Effector memory CD8-positive, alpha-beta T cell (primary cell): ENCODE results near the gene IL1RAPL1.

Experiments used
- ATAC-seq: fragments of 150-1000 bp; cut with Tn5 transposase; replicated peaks from 2 replicates; pipeline ENCODE4 v1.10.0; 2021; ENCODE audit warnings: mild to moderate bottlenecking, moderate library complexity
- DNase-seq, 3 experiments: peaks; one replicate each; pipeline ENCODE4 v3.0.0; 2021
- H3K27ac Mint-ChIP-seq, 2 donors: one replicate each; pipeline ENCODE4 v1.8.0; 2022; ENCODE audit warnings: mild to moderate bottlenecking in 2 of 2, mixed read lengths in 2 of 2, moderate library complexity in 2 of 2
- H3K27me3 Mint-ChIP-seq, 2 donors: one replicate each; pipeline ENCODE4 v1.8.0; 2022; ENCODE audit warnings: mixed read lengths in 2 of 2
- H3K36me3 Mint-ChIP-seq: one replicate; pipeline ENCODE4 v1.8.0; 2022; ENCODE audit warnings: mild to moderate bottlenecking, moderate library complexity, mixed read lengths; ENCODE audit not compliant: insufficient read depth
- H3K4me1 Mint-ChIP-seq, 2 donors: one replicate each; pipeline ENCODE4 v1.8.0; 2022; ENCODE audit warnings: low read depth in 2 of 2, mixed read lengths in 2 of 2
- H3K4me3 Mint-ChIP-seq, 2 donors: one replicate each; pipeline ENCODE4 v1.8.0; 2022; ENCODE audit warnings: mild to moderate bottlenecking in 2 of 2, mixed read lengths in 2 of 2, moderate library complexity in 2 of 2
- H3K9me3 Mint-ChIP-seq, 2 donors: one replicate each; pipeline ENCODE4 v1.8.0; 2022; ENCODE audit warnings: mixed read lengths in 2 of 2

IL1RAPL1 gene

GRCh38 chrX:29640106-29640505 lies 1052.9 kb downstream of the IL1RAPL1 start:
- DNase-seq (no peak), ATAC-seq (no peak)
- no peak overlapping the region for H3K4me3 Mint-ChIP-seq
- H3K36me3 Mint-ChIP-seq: no peaks in the 10 kb centered on the region
- H3K4me1 Mint-ChIP-seq: no peaks in the 10 kb centered on the region
- no peak overlapping the region for H3K27ac Mint-ChIP-seq
- H3K27me3 Mint-ChIP-seq: no peaks in the 10 kb centered on the region
- peaks cover 0 to 5% of the 10 kb centered on the region in 2 donors for H3K9me3 Mint-ChIP-seq

DNA sequence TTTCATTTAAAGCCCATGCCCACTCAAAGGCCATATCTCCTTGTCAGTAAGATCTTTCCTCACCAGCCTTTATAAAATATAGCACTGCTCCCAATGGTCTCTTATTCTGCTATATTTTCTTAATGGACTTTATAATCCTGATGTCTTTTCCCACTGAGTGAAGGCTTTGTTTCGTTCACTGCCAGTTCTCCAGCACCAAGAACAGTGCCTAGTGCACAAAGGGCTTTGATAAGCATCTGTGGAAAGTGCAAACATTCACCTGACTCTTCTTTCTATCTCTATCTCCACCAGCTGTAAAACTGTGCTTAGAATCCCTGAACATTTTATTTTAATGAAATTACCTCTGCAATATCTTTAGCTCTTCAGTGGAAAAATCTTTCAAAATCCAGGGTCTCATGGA lies 1054.2 kb downstream of the IL1RAPL1 start:
- peaks cover 0 to 5% of the 10 kb centered on the region in 2 donors for H3K9me3 Mint-ChIP-seq
- no peaks in the 10 kb centered on the region for H3K36me3 Mint-ChIP-seq
- H3K4me1 Mint-ChIP-seq: no peaks in the 10 kb centered on the region
- DNase-seq: no peak
- H3K27me3 Mint-ChIP-seq: no peaks in the 10 kb centered on the region
- H3K27ac Mint-ChIP-seq: no peak overlapping the region
- no peak overlapping the region for H3K4me3 Mint-ChIP-seq
- ATAC-seq: no peak

DNA sequence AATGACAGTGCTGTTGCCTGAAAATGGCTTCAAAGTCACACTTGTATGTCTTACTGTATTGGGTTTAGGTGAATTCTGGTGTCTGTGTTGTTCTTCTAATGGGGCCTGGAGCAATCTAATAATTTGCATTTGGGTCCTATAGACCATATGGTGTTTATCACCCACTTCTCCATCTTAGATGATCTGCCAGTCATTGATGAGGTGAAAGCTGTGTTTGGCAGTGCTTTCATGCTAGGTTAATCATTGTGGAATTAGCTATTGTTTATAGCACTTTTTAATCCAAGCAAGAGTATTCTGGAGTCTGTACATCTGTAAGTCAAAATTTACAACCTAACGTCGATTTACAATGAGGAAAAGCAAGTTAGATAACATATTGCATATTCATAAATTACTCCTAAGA lies 1055.9 kb downstream of the IL1RAPL1 start:
- no peaks in the 10 kb centered on the region for H3K36me3 Mint-ChIP-seq
- H3K4me1 Mint-ChIP-seq: no peaks in the 10 kb centered on the region
- DNase-seq: no peak
- peaks cover 0 to 5% of the 10 kb centered on the region in 2 donors for H3K9me3 Mint-ChIP-seq
- H3K4me3 Mint-ChIP-seq: no peak overlapping the region
- no peak for ATAC-seq
- no peaks in the 10 kb centered on the region for H3K27me3 Mint-ChIP-seq
- no peak overlapping the region for H3K27ac Mint-ChIP-seq

- DNase-seq (no peak), ATAC-seq (no peak)
- no peak overlapping the region for H3K27ac Mint-ChIP-seq
- H3K27me3 Mint-ChIP-seq: no peaks in the 10 kb centered on the region
- no peak overlapping the region for H3K4me3 Mint-ChIP-seq
- no peaks in the 10 kb centered on the region for H3K9me3 Mint-ChIP-seq
- H3K4me1 Mint-ChIP-seq: no peaks in the 10 kb centered on the region
- no peaks in the 10 kb centered on the region for H3K36me3 Mint-ChIP-seq
These were observed 1060.9 kb downstream of the IL1RAPL1 start for GRCh38 chrX:29648161-29648560.

- ATAC-seq: no peak
- no peak for DNase-seq
- Mint-ChIP-seq H3K27ac (no peak overlapping the region), H3K4me1 (no peaks in the 10 kb centered on the region), H3K27me3 (no peaks in the 10 kb centered on the region), H3K36me3 (no peaks in the 10 kb centered on the region), H3K4me3 (no peak overlapping the region), H3K9me3 (no peaks in the 10 kb centered on the region)
These were observed 1065.2 kb downstream of the IL1RAPL1 start for GRCh38 chrX:29652484-29652883.

- H3K4me3 Mint-ChIP-seq: no peak overlapping the region
- H3K27ac Mint-ChIP-seq: no peak overlapping the region
- DNase-seq (no peak), ATAC-seq (no peak)
- no peaks in the 10 kb centered on the region for H3K27me3 Mint-ChIP-seq
- H3K9me3 Mint-ChIP-seq: no peaks in the 10 kb centered on the region
- no peaks in the 10 kb centered on the region for H3K4me1 Mint-ChIP-seq
- no peaks in the 10 kb centered on the region for H3K36me3 Mint-ChIP-seq
These were observed 1066.5 kb downstream of the IL1RAPL1 start for GRCh38 chrX:29653721-29654120.

- Mint-ChIP-seq H3K4me3 (no peak overlapping the region), H3K36me3 (no peaks in the 10 kb centered on the region), H3K27ac (no peak overlapping the region), H3K4me1 (no peaks in the 10 kb centered on the region), H3K9me3 (peaks cover 0 to 6% of the 10 kb centered on the region in 2 donors), H3K27me3 (no peaks in the 10 kb centered on the region)
- no peak for DNase-seq
- no peak for ATAC-seq
These were observed 1072.7 kb downstream of the IL1RAPL1 start for GRCh38 chrX:29659911-29660310.

- no peak for DNase-seq
- Mint-ChIP-seq H3K4me3 (no peak overlapping the region), H3K27ac (no peak overlapping the region), H3K4me1 (no peaks in the 10 kb centered on the region), H3K9me3 (peaks cover 0 to 6% of the 10 kb centered on the region in 2 donors), H3K36me3 (no peaks in the 10 kb centered on the region), H3K27me3 (no peaks in the 10 kb centered on the region)
- ATAC-seq: no peak
These were observed 1074.0 kb downstream of the IL1RAPL1 start for GRCh38 chrX:29661290-29661689.

- no peak overlapping the region for H3K27ac Mint-ChIP-seq
- H3K9me3 Mint-ChIP-seq: peaks cover 0 to 6% of the 10 kb centered on the region in 2 donors
- no peak for ATAC-seq
- no peaks in the 10 kb centered on the region for H3K4me1 Mint-ChIP-seq
- DNase-seq: no peak
- H3K27me3 Mint-ChIP-seq: no peaks in the 10 kb centered on the region
- H3K4me3 Mint-ChIP-seq: no peak overlapping the region
- no peaks in the 10 kb centered on the region for H3K36me3 Mint-ChIP-seq
These were observed 1074.9 kb downstream of the IL1RAPL1 start for GRCh38 chrX:29662101-29662500.

DNA sequence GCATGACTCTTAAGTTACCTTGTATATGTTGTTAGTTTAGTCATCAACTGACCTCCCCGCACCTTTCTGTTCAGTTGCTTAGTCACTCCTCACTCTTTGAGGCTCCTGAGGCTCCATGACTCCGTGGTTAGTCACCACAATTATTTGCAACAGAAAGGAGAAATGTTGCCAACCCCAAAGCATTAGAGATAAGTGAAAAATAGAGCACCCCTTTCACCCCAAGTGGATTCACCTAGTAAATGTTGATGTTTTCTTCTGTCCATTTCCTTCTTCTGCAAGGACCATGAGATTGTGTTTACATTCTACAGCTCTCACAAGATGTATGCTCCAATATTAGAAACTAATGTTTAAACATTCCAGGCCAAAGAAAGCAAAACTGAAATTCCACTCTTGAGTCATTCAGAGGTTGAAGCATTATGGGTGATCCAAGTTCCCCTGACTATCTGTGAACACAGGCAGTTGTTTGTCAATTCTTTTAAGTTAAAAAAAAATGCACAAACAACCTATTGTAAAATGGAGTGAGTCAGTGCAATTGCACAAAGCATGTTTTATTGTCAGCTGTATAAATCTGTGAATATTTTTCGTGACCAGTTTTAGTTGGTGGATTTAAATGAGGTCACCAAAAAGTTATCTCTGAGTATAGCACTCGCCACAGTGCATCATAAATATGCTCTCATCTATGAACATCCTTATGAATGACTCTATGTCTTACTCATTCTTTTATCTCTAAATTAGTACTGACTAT lies 1075.7 kb downstream of the IL1RAPL1 start:
- no peaks in the 10 kb centered on the region for H3K4me1 Mint-ChIP-seq
- peaks cover 0 to 6% of the 10 kb centered on the region in 2 donors for H3K9me3 Mint-ChIP-seq
- no peak overlapping the region for H3K27ac Mint-ChIP-seq
- H3K4me3 Mint-ChIP-seq: no peak overlapping the region
- no peaks in the 10 kb centered on the region for H3K36me3 Mint-ChIP-seq
- DNase-seq (no peak), ATAC-seq (no peak)
- H3K27me3 Mint-ChIP-seq: no peaks in the 10 kb centered on the region

GRCh38 chrX:29665532-29665931 lies 1078.3 kb downstream of the IL1RAPL1 start:
- H3K9me3 Mint-ChIP-seq: peaks cover 0 to 6% of the 10 kb centered on the region in 2 donors

GRCh38 chrX:29666366-29666765 lies 1079.1 kb downstream of the IL1RAPL1 start:
- H3K4me1 Mint-ChIP-seq: no peaks in the 10 kb centered on the region
- H3K27ac Mint-ChIP-seq: no peak overlapping the region
- no peak for DNase-seq
- H3K9me3 Mint-ChIP-seq: peaks cover 0 to 6% of the 10 kb centered on the region in 2 donors
- ATAC-seq: no peak
- no peaks in the 10 kb centered on the region for H3K27me3 Mint-ChIP-seq
- no peaks in the 10 kb centered on the region for H3K36me3 Mint-ChIP-seq
- H3K4me3 Mint-ChIP-seq: no peak overlapping the region

More at GRCh38 chrX:29665532-29665931, 1078.3 kb downstream of the IL1RAPL1 start:
- Mint-ChIP-seq H3K27me3 (no peaks in the 10 kb centered on the region), H3K4me3 (no peak overlapping the region), H3K27ac (no peak overlapping the region), H3K36me3 (no peaks in the 10 kb centered on the region), H3K4me1 (no peaks in the 10 kb centered on the region)
- DNase-seq (no peak), ATAC-seq (no peak)

DNA sequence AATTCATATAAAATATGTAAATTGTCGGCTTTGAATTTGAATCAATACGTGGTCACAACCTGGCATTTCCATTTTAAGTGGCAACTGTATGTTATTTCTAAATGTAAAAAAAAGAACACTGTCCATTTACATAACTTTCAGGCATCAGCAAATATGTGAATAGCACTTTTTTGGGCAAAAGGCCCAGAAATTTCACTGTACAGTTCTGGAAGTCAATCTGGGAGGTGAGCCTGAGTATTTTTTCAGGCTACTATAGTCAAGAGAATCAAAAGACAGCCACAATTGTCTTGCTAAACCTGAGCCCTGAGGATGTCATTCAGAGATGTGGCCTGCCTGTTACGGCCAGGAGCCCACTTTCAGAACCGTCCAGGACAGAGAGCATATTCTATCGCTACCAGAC lies 1084.2 kb downstream of the IL1RAPL1 start:
- H3K27ac Mint-ChIP-seq: no peak overlapping the region
- no peaks in the 10 kb centered on the region for H3K36me3 Mint-ChIP-seq
- ATAC-seq: no peak
- H3K4me3 Mint-ChIP-seq: no peak overlapping the region
- no peak for DNase-seq
- no peaks in the 10 kb centered on the region for H3K27me3 Mint-ChIP-seq
- H3K9me3 Mint-ChIP-seq: peaks cover 0 to 7% of the 10 kb centered on the region in 2 donors
- no peaks in the 10 kb centered on the region for H3K4me1 Mint-ChIP-seq

- Mint-ChIP-seq H3K27me3 (no peaks in the 10 kb centered on the region), H3K9me3 (peaks cover 3 to 14% of the 10 kb centered on the region in 2 donors), H3K27ac (no peak overlapping the region), H3K4me3 (no peak overlapping the region), H3K4me1 (no peaks in the 10 kb centered on the region), H3K36me3 (no peaks in the 10 kb centered on the region)
- no peak for DNase-seq
- ATAC-seq: no peak
These were observed 1100.4 kb downstream of the IL1RAPL1 start for GRCh38 chrX:29687687-29688086.
